Measurements from ENCODE around the gene ATP1B1. TPM values are rescaled to one million over a fixed set of nuclear protein-coding genes. Genes with fewer than 3 reads are reported as not detected.
A peak's percentile ranks its signal among the peaks of the same experiment; 100 is the strongest.

The ATP1B1 gene
- total RNA-seq, 1 donor from 2014 or later = 108 TPM

DNA sequence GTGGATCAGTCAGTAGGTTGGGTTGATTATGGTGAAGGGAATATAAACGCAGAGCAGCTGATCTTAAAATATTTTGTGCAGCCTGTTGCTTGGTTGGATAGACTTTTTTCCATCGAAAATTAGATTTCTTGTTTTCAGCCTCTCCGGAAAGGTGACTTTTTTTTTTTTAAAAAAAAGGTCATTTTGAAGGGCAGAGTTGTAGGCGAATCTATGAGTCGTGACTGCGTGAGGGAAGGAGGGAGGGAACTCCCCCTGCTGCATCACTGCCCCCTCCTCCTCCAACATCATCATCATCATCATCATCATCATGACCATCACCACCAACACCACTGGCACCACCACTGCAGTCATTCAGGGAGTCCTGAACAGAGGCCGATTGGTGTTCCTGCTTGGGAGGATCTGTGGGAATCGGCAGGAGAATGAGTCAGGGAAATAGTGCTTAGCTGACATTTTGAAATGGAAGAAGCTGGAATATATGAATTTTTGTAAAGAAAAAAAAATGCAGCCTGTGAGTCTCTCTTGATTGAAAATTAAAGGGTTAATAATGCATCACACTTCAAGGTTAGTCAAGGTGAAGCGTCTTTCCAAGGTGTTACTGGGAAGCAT lies 1.2 kb downstream of the ATP1B1 start:
- H3K27ac Mint-ChIP-seq = peak overlapping the region; percentile 97
- H3K4me1 Mint-ChIP-seq (ENCODE audit: low read depth) = peaks cover 44% of the 10 kb centered on the region
- no peaks in the 10 kb centered on the region for H3K9me3 Mint-ChIP-seq (ENCODE audit: low read depth)
- peaks cover 14% of the 10 kb centered on the region for H3K36me3 Mint-ChIP-seq (ENCODE audit: insufficient read depth)
- TF ChIP-seq, protein P1, sequence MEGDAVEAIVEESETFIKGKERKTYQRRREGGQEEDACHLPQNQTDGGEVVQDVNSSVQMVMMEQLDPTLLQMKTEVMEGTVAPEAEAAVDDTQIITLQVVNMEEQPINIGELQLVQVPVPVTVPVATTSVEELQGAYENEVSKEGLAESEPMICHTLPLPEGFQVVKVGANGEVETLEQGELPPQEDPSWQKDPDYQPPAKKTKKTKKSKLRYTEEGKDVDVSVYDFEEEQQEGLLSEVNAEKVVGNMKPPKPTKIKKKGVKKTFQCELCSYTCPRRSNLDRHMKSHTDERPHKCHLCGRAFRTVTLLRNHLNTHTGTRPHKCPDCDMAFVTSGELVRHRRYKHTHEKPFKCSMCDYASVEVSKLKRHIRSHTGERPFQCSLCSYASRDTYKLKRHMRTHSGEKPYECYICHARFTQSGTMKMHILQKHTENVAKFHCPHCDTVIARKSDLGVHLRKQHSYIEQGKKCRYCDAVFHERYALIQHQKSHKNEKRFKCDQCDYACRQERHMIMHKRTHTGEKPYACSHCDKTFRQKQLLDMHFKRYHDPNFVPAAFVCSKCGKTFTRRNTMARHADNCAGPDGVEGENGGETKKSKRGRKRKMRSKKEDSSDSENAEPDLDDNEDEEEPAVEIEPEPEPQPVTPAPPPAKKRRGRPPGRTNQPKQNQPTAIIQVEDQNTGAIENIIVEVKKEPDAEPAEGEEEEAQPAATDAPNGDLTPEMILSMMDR (IDR thresholded peaks at IDR 0.05; ENCODE audit: unreplicated experiment) = no peak
- no peak for DNase-seq (ENCODE audit: low spot score, unreplicated experiment)
- peak overlapping the region; percentile 79 for H3K4me3 Mint-ChIP-seq (ENCODE audit: low read depth)
- no peaks in the 10 kb centered on the region for H3K27me3 Mint-ChIP-seq

DNA sequence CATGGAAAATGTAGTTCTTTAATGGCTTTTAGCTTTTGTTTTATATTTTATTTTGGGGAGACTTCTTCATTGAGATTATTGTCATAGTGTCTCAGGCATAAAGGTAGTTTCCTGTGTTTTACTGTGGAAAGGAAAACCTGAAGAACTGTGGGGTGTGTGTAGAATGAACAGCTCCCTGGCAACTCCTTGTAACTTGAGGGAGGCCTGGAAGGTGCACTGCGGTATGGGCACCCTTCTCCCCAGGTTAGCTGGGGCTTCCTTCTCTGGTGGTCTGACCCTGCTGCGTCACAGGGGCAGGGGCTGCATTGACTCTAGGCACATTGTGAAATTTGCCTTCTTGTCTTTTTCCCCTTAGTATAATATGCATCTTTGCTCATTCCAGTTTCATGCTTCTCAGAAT lies 1.7 kb downstream of the ATP1B1 start:
- H3K4me1 Mint-ChIP-seq (ENCODE audit: low read depth) = peaks cover 44% of the 10 kb centered on the region
- H3K36me3 Mint-ChIP-seq (ENCODE audit: insufficient read depth) = peaks cover 17% of the 10 kb centered on the region
- H3K27ac Mint-ChIP-seq = peak overlapping the region; percentile 97

DNA sequence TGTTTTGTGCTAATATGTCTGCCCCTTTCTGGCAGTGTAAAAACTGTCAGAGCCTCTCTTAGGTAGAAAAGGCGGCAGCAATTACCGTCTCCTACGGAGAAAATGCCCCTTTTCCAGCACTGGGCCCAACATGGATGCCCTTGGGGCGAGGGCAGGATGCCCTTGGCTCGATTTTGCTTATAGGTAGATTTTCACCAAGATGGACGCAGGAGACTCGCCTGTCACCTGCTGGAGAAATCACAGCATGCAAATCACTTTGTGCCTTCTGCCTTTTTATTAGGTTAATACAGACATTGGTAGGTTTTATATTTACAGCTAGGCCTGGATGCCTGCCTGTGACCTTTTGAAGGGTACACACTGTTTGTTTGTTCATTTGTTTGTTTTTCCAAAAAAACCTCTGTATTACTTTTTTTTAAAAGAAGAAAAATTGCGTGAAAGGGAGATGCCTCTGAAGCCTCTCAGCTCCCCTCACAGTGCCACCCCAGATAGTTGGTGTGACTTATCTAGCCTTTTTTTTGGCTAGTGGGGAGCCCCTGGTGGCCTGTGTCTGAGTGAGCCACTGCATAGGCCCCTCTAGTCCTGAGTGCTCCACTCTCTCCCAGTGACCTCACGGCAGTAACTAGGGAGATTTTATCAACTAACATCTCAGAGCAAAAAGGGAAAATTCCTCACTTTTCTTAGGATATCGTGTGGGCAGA lies 2.5 kb downstream of the ATP1B1 start:
- Mint-ChIP-seq H3K27me3 (no peaks in the 10 kb centered on the region), H3K4me3 (ENCODE audit: low read depth) (peak overlapping the region; percentile 79), H3K9me3 (ENCODE audit: low read depth) (no peaks in the 10 kb centered on the region), H3K36me3 (ENCODE audit: insufficient read depth) (peaks cover 22% of the 10 kb centered on the region), H3K27ac (peak overlapping the region; percentile 97), H3K4me1 (ENCODE audit: low read depth) (peaks cover 48% of the 10 kb centered on the region)
- DNase-seq (ENCODE audit: low spot score, unreplicated experiment) = no peak
- TF ChIP-seq, protein P1 (IDR thresholded peaks at IDR 0.05; ENCODE audit: unreplicated experiment) = peak; percentile 43

More for the DNA sequence above, 1.7 kb downstream of the ATP1B1 start:
- DNase-seq (ENCODE audit: low spot score, unreplicated experiment) = no peak
- Mint-ChIP-seq H3K4me3 (ENCODE audit: low read depth) (peak overlapping the region; percentile 79), H3K27me3 (no peaks in the 10 kb centered on the region), H3K9me3 (ENCODE audit: low read depth) (no peaks in the 10 kb centered on the region)
- TF ChIP-seq, protein P1 (IDR thresholded peaks at IDR 0.05; ENCODE audit: unreplicated experiment) = no peak

DNA sequence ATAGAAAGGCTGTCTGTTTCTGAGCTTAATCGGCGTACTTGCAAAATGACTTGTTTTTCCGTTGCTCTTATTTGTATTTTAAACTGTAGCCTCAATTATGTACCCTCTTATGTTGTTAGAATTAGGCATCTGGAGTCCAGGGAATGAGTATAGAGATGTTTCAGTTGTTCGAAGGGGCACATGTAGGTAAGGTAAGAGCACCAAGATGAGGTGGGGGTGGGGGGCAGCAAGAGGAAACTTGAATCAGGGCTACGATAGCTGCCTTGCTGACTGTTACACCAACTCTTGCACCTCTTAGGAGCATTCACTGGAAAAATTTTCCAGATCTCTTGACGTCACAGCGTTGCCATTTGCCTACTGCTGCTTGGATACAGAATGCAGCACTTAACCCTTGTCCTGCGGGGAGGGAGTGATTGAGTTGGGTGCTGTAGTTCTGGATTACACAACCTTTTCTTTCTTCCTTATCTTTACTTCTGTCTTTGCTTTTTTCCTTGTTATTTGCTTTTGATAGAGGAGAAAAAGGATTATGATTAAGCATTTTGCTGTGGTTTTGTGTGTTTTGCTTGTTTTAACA lies 3.2 kb downstream of the ATP1B1 start:
- H3K4me1 Mint-ChIP-seq (ENCODE audit: low read depth) = peaks cover 52% of the 10 kb centered on the region

DNA sequence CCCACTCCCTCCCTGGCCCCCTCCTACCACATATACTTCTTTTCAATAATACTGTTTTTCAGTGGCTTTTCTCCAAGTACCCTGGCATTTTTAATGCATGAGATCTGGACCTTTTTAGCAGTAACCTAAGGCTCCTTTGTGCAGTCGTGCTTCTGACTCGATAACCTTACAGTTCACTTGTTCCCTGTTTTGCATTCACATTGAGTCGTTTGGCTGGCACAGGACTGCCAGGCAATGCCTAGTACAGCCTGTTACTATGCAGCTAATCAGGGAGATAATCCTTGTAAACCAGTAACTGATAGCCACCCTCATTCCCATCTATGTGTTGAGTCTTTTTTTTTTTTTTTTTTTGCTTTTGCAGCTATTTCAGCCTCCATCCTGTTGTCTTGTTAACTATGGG lies 3.7 kb downstream of the ATP1B1 start:
- Mint-ChIP-seq H3K4me3 (ENCODE audit: low read depth) (peak overlapping the region; percentile 79), H3K27me3 (no peaks in the 10 kb centered on the region), H3K27ac (peak overlapping the region; percentile 97)

More for the DNA sequence above, 3.2 kb downstream of the ATP1B1 start:
- Mint-ChIP-seq H3K4me3 (ENCODE audit: low read depth) (peak overlapping the region; percentile 79), H3K27me3 (no peaks in the 10 kb centered on the region), H3K9me3 (ENCODE audit: low read depth) (no peaks in the 10 kb centered on the region), H3K36me3 (ENCODE audit: insufficient read depth) (peaks cover 27% of the 10 kb centered on the region), H3K27ac (peak overlapping the region; percentile 97)
- TF ChIP-seq, protein P1 (IDR thresholded peaks at IDR 0.05; ENCODE audit: unreplicated experiment) = no peak
- DNase-seq (ENCODE audit: low spot score, unreplicated experiment) = no peak

More for the DNA sequence above, 3.7 kb downstream of the ATP1B1 start:
- TF ChIP-seq, protein P1 (IDR thresholded peaks at IDR 0.05; ENCODE audit: unreplicated experiment) = no peak
- peaks cover 50% of the 10 kb centered on the region for H3K4me1 Mint-ChIP-seq (ENCODE audit: low read depth)
- no peaks in the 10 kb centered on the region for H3K9me3 Mint-ChIP-seq (ENCODE audit: low read depth)
- DNase-seq (ENCODE audit: low spot score, unreplicated experiment) = no peak
- H3K36me3 Mint-ChIP-seq (ENCODE audit: insufficient read depth) = peaks cover 28% of the 10 kb centered on the region

Measured in progenitor cell of endocrine pancreas (in vitro differentiated cells).